MCF 10A (cell line): ENCODE data around the gene HLA-DQB1. TPM values are rescaled to one million over a fixed set of nuclear protein-coding genes. Genes with fewer than 3 reads are reported as not detected.

Source experiments
- BruUV-seq: library from RNA; stranded (reverse); fragments of 400-500 nt; replicated peaks from 2 replicates; lab custom pipeline; 2021; lab: Mats Ljungman, UMichigan
- CTCF ChIA-PET: fragments of 300-600 bp; sonication (Branson Sonifier 250); formaldehyde crosslinking; extraction: SDS; loops from one replicate; lab custom pipeline; 2021; ENCODE audit warnings: antibody characterized with exemption, inconsistent platforms; lab: Yijun Ruan, JAX
- POLR2A ChIA-PET: fragments of 300-600, 350-650 bp; sonication (Branson Sonifier 250); formaldehyde crosslinking; extraction: SDS; loops from one replicate; lab custom pipeline; 2020; ENCODE audit warnings: antibody characterized with exemption, inconsistent platforms; lab: Yijun Ruan, JAX
- DNase-seq: peaks from one replicate; pipeline ENCODE4 v3.0.0-alpha.2; 2018; ENCODE audit not compliant: unreplicated experiment
- H3K27ac Mint-ChIP-seq: one replicate; pipeline ENCODE4 v1.8.0; 2022; ENCODE audit warnings: mild to moderate bottlenecking, low read depth, mixed read lengths; ENCODE audit not compliant: unreplicated experiment
- H3K27me3 Mint-ChIP-seq: one replicate; pipeline ENCODE4 v1.8.0; 2022; ENCODE audit warnings: mixed read lengths; ENCODE audit not compliant: insufficient read depth, unreplicated experiment
- H3K36me3 Mint-ChIP-seq: one replicate; pipeline ENCODE4 v1.8.0; 2022; ENCODE audit warnings: mild to moderate bottlenecking, moderate library complexity, mixed read lengths; ENCODE audit not compliant: insufficient read depth, unreplicated experiment
- H3K4me1 Mint-ChIP-seq: one replicate; pipeline ENCODE4 v1.8.0; 2022; ENCODE audit warnings: mixed read lengths; ENCODE audit not compliant: insufficient read depth, unreplicated experiment
- H3K4me3 Mint-ChIP-seq: one replicate; pipeline ENCODE4 v1.8.0; 2022; ENCODE audit warnings: mild to moderate bottlenecking, moderate library complexity, mixed read lengths; ENCODE audit not compliant: unreplicated experiment
- H3K9me3 Mint-ChIP-seq: one replicate; pipeline ENCODE4 v1.8.0; 2022; ENCODE audit warnings: mixed read lengths; ENCODE audit not compliant: unreplicated experiment
- intact Hi-C: fragments of 100-400 bp; cut with micrococcal nuclease; formaldehyde crosslinking; loops from 2 replicates; pipeline ENCODE4 v1.14.1; 2022
- total RNA-seq: library from RNA; stranded (reverse); gene quantifications from 2 replicates; pipeline ENCODE4 v1.2.3, GENCODE V29; 2022
- TF ChIP-seq, protein P1 (sequence below): fragments of 200-600 bp; IDR thresholded peaks from one replicate; pipeline ENCODE4 v1.8.0; 2022; ENCODE audit warnings: antibody characterized with exemption, mild to moderate bottlenecking; ENCODE audit not compliant: unreplicated experiment

Gene HLA-DQB1
- total RNA-seq, 1 experiment from 2014 or later, result not detected

DNA sequence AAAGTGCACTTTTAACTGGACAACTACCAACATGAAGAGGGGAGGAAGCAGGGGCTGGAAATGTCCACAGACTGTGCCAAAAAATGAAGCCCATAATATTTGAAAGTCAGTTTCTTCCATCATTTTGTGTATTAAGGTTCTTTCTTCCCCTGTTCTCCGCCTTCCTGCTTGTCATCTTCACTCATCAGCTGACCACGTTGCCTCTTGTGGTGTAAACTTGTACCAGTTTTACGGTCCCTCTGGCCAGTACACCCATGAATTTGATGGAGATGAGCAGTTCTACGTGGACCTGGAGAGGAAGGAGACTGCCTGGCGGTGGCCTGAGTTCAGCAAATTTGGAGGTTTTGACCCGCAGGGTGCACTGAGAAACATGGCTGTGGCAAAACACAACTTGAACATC lies 25.3 kb downstream of the HLA-DQB1 start:
- H3K27me3 Mint-ChIP-seq, result peaks cover 88% of the 10 kb centered on the region
- BruUV-seq, result no TSS peak
- ChIA-PET POLR2A (no interaction called here), CTCF (no interaction called here)
- TF ChIP-seq, protein P1, sequence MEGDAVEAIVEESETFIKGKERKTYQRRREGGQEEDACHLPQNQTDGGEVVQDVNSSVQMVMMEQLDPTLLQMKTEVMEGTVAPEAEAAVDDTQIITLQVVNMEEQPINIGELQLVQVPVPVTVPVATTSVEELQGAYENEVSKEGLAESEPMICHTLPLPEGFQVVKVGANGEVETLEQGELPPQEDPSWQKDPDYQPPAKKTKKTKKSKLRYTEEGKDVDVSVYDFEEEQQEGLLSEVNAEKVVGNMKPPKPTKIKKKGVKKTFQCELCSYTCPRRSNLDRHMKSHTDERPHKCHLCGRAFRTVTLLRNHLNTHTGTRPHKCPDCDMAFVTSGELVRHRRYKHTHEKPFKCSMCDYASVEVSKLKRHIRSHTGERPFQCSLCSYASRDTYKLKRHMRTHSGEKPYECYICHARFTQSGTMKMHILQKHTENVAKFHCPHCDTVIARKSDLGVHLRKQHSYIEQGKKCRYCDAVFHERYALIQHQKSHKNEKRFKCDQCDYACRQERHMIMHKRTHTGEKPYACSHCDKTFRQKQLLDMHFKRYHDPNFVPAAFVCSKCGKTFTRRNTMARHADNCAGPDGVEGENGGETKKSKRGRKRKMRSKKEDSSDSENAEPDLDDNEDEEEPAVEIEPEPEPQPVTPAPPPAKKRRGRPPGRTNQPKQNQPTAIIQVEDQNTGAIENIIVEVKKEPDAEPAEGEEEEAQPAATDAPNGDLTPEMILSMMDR, result no peak
- DNase-seq, result no peak
- no peaks in the 10 kb centered on the region for H3K4me1 Mint-ChIP-seq
- H3K4me3 Mint-ChIP-seq, result no peak overlapping the region
- no peak overlapping the region for H3K27ac Mint-ChIP-seq
- intact Hi-C loops, result no loop called here
- no peaks in the 10 kb centered on the region for H3K9me3 Mint-ChIP-seq
- H3K36me3 Mint-ChIP-seq, result no peaks in the 10 kb centered on the region

DNA sequence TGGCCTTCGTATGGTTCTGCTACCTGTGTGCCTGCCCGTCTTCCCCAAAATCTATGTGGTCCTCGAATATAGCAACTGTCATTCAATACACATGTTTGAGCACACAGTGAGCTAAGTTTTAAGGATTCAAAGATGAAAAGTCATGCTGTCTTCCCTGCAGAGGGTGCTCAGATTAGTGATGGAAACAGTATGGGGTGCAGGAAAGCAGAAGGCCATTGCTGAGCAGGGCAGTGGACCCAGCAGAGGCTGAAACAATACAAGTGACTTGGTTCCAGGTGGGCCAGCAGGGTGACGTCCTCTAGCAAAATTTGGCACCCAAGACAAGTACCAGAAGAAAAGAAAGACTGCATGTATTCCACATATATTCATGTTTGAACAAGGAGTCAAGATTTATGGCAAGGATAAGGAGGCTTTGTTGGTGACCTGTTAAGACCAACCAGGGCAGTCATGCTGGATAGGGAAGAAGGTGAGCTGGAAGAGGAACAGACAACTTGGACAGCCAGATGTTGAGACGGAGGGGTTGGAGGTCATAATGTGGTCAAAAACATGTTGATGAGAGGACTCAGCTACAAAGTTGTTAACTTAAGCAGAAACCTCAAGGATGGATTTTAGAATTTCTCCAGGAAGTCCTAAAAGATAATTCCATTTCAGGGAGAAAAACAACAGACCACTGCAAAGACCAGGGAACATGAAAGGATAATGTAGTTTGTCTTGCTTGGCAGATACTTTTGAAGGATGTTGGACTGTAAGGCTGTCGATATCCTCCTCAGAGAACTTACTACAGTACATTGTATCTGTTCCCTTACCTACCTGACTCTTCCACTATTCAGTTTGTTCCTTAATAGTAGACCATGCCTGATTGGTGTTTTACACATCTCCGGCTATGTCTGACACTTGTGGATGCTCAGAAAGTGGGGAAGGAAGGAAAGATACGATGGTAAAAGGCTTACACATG lies 26.7 kb downstream of the HLA-DQB1 start:
- H3K36me3 Mint-ChIP-seq, result no peaks in the 10 kb centered on the region
- BruUV-seq, result no TSS peak
- H3K4me1 Mint-ChIP-seq, result no peaks in the 10 kb centered on the region
- ChIA-PET POLR2A (no interaction called here), CTCF (no interaction called here)
- no peak for DNase-seq
- H3K27me3 Mint-ChIP-seq, result peaks cover 94% of the 10 kb centered on the region
- no peak overlapping the region for H3K27ac Mint-ChIP-seq
- intact Hi-C loops, result loop anchor here (2.0 kb wide), 1 partner anchor 103 kb away; no protein-coding TSS in a partner anchor
- TF ChIP-seq, protein P1, result no peak
- no peaks in the 10 kb centered on the region for H3K9me3 Mint-ChIP-seq
- H3K4me3 Mint-ChIP-seq, result no peak overlapping the region

DNA sequence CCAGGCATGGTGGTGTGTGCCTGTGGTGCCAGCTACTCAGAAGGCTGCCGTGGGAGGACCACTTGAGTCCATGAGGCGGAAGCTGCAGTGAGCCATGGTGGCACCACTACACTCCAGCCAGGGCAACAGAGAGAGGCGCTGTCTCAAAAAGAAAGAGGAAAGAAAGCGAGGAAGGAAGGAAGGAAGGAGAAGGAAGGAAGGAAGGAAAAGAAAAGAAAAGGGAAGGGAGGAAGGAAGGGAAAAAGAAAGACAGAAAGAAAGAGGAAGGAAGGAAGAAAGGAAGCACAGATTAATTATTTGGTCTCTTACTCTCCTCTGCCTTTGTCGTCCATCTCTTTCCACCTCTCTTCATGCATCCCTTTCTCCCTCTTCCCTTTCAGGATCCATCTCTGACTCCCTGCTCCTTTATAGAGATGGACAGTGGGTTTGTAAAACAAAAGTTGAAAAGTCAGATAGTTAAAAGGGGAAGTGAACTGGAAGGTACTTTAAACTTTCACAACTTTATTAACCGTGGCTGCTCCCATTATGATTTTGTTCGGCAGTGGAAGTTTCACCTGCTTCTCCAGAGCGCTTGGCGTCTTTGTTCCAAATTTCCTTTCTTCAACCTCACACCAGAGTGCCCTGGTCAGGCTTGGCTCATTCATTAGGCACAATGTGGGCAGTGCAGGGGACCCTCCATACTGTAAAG lies 27.8 kb downstream of the HLA-DQB1 start:
- intact Hi-C loops, result loop anchor here (2.0 kb wide), 1 partner anchor 104 kb away; no protein-coding TSS in a partner anchor
- Mint-ChIP-seq H3K36me3 (no peaks in the 10 kb centered on the region), H3K4me3 (no peak overlapping the region), H3K27me3 (peaks cover 97% of the 10 kb centered on the region), H3K9me3 (no peaks in the 10 kb centered on the region), H3K27ac (no peak overlapping the region), H3K4me1 (no peaks in the 10 kb centered on the region)
- POLR2A ChIA-PET, result no interaction called here
- CTCF ChIA-PET, result no interaction called here
- no TSS peak for BruUV-seq
- TF ChIP-seq, protein P1, result no peak
- DNase-seq, result no peak

DNA sequence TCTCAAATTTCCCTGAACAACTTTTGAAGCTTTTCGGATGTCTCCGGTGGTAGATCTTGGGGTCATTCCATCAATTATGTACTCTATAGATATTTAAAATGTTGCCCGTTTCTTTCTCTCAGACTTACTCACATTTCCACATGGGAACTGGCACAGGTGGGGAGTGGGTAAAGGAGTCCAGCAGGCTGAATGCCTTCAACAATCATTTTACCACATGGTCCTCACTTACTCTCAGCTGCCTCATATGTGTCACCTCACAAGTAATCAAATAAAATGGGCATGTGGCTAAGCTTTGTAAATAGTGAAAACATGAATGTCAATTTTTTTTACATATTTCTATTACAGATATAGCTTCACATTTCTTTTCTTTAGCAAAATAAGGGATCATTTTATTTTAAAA lies 28.6 kb downstream of the HLA-DQB1 start:
- TF ChIP-seq, protein P1, result no peak
- DNase-seq, result no peak
- no peaks in the 10 kb centered on the region for H3K36me3 Mint-ChIP-seq
- peaks cover 94% of the 10 kb centered on the region for H3K27me3 Mint-ChIP-seq
- no TSS peak for BruUV-seq
- no peak overlapping the region for H3K4me3 Mint-ChIP-seq
- ChIA-PET POLR2A (no interaction called here), CTCF (no interaction called here)
- intact Hi-C loops, result loop anchor here (2.0 kb wide), 1 partner anchor 105 kb away; no protein-coding TSS in a partner anchor
- H3K27ac Mint-ChIP-seq, result no peak overlapping the region
- H3K4me1 Mint-ChIP-seq, result no peaks in the 10 kb centered on the region
- no peaks in the 10 kb centered on the region for H3K9me3 Mint-ChIP-seq
